Stimulated activated CD4-positive, alpha-beta T cell treated with anti-CD3 and anti-CD28 coated beads, Interleukin-1b, Interleukin-23, amount 100 ng/mL, for 24 hours (primary cell): ENCODE data around the gene PLXNB1.

Source experiments
- DNase-seq, 4 experiments: peaks; one replicate each; pipeline ENCODE4 v3.0.0-alpha.2; 2020; ENCODE audit warnings: low read depth in 4 of 4, low spot score in 1 of 4

The PLXNB1 gene

DNA sequence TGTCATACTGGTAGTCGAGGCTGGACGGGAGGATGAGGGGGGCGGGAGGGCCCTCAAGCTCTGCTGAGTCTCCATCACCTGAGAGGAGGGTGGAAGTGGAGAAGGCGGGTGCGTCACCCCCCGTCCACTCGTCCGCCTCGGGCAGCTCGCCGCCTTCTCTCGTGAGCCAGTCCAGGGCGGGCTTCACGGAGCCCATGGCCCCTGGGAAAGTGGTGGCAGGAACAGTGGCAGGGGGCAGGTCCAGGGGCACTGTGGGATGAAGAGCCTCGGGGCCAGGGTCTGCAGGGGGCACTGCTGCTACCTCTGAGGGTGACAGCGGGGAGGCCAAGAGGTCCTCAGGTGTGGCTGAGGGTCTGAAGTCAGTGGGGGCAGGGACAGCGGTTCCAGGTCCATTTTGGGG lies 10.3 kb downstream of the PLXNB1 start:
- no peak for DNase-seq

DNA sequence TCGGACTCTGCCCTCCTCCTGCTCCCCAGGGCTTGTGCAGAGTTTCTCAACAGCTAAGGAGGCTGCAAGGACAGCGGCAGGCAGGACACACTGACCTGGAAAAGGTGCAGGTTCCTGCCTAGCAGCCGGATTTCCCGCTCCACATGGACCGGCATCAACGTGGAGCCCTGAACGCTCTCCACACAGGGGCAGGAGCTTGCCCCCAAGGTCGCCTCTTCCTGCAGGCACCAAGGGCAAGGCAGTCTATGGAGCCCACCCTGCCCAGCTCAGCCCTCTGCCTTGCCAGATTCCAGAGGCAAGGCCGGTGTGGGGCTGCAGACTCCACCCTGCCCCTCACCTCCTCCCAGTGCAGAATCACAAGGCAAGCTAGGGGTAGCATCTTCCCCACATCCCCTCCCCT lies 10.7 kb downstream of the PLXNB1 start:
- DNase-seq = no peak

GRCh38 chr3:48418651-48419050 lies 11.2 kb downstream of the PLXNB1 start:
- no peak for DNase-seq

DNA sequence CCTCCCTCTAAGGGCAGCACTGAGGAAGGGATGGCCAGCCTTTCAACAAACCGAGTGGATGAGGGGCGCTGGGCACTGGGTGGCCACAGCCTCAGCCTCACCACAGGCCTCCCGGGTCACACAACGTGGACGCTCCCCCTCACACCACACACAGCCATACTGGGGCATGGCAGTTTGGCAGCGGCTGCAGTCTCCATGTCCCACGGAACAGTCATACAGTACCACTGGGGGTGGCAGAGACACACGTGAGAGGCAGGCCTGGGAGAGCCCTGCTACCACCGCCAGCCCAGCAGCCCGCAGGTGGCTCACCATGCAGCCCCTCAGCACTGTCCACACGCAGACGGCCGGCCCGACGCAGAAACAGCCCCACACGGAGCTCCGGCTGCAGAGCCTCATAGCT lies 11.7 kb downstream of the PLXNB1 start:
- no peak for DNase-seq

GRCh38 chr3:48417529-48418108 lies 12.3 kb downstream of the PLXNB1 start:
- DNase-seq = no peak

GRCh38 chr3:48416546-48416945 lies 13.3 kb downstream of the PLXNB1 start:
- DNase-seq = no peak

GRCh38 chr3:48416091-48416505 lies 13.8 kb downstream of the PLXNB1 start:
- DNase-seq = no peak

DNA sequence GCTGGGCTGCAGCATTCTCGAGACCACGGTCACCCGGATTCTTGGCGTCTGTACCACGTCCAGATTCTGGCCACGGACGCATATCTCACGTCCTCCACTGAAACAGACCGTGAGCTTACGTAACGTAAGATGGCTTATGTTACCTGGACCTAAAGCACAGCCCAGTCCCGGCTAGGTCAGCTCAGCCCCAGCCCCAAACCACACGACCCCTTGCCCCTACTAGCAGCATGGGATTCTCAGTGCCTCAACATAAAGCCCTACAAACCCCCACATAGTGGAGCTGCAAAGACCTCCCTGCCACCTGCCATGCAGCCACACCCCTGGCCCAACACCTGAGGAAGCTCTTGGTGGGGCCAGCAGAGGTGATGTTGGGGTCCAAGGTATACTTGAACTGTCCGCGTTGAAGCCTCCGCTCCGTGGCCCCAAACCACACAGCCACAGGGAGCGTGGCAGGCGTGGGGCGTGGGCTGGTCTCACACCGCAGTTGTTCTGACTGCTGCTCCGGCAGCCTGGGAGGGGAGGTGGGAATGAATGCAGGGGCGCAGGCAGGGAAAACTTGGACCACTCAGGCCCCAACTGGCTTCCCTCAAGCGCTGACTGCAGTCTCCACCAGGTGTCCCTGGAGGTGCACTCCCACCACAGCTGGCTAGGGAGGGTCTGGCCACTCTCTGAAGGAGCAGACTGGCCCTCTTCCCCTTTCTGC lies 14.5 kb downstream of the PLXNB1 start:
- no peak for DNase-seq

GRCh38 chr3:48414376-48415250 lies 15.3 kb downstream of the PLXNB1 start:
- DNase-seq = no peak

- no peak for DNase-seq
Measured at GRCh38 chr3:48413611-48414010, 16.3 kb downstream of the PLXNB1 start.

- DNase-seq = no peak
Measured at GRCh38 chr3:48413086-48413485, 16.8 kb downstream of the PLXNB1 start.

DNA sequence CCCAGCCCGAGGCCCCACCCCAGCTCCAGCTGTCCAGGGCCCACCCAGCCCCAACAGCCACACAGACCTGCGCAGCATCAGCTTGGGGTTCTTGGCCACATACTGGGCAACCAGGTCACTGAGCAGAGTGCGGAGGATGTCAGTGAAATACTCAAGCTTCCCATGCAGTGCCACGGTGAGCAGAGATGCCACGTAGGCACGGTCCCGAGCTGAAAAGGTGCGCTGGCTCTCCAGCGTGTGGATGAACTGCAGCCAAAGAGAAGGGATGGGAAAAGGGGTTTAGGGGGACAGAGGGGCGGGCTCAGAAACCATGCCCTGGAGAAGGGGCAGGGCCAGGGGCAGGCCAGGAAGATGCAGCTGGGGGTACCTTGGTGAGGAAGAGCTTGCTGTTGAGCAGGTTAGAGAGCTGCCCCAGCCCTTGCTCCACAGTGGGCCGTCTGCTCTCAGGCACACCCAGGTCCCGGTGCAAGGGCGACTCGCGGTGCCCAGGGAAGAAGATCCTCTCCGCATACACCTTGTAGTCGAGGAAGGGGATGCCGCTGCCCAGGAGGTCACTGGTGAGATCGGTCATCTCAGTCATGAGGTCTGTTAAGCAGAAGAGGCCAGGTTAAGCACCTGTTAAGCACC lies 17.4 kb downstream of the PLXNB1 start:
- no peak for DNase-seq

DNA sequence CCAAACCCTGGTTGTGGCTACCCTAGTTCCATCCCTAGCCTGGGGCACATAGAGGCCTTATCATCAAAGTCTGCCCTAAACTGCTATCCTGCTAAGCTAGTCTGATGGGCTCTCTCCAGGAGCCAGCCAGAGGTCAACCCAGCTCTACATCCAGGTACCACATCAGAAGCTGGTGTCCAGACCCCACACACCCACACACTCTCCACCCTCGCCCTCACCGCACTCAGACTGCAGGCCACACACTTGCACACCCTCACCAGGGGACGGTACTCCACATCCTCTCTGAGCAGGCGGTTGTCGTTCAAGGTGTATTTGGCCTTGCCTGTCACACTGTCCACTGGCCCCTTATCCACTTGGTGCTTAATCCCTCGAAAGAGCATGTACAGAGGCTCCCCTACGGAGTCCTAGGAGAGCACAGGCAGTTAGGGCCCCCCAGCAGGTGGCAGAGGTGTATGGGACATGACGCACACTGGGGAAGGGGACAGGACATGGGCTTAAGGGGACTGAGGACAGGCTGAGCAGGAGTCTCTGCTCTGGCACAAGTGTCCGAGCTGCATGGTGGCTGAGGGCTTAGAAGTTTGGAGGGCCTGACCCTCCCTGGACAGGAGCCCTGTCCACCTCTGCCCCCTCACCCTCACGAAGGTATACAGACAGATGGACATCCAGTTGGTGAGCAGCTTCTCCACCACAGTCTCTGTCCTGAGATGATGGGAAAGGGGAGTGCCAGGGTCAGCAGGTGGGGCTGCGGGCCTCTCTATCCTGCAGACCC lies 18.1 kb downstream of the PLXNB1 start:
- no peak for DNase-seq

- DNase-seq = no peak
Measured at GRCh38 chr3:48411041-48411588, 18.8 kb downstream of the PLXNB1 start.

DNA sequence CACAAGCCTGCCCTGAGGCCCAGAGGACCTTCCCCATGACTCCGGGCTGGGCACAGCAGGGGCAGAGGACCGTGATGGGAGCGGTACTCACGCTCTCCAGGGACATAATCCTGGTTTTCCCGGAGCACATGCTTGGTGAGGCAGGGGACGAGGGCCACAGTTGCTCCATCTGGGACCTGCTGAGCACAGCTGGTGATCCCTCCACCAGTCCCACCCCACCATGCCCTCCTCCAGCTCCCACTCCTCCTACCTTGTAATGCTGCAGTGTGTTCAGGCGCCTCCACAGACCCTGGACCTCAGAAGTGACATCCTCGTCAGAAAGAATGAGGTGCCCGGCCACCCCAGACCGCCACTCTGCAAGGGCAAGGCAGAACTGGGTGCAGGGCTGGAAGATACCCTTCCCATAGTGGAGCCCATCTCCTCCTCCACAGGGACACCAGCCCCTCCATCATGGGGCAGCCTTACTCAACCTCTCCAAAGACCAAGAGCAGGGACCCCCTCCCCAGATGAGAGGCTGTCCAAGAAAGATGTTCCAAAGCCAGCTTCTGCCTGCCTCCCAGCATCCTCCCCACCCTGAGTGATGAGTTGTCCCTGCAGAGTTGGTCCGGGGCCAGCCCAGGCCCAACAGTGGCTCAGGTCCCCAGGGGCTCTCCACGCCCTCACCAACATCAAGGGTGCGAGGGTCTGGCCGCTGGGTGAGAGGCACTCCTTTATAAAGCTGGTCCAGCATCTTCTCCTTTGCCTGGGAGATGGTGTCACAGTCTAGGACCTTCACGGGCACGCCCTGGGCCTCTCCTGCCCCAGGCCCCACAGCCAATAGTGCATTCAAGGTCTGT lies 19.5 kb downstream of the PLXNB1 start:
- no peak for DNase-seq

DNA sequence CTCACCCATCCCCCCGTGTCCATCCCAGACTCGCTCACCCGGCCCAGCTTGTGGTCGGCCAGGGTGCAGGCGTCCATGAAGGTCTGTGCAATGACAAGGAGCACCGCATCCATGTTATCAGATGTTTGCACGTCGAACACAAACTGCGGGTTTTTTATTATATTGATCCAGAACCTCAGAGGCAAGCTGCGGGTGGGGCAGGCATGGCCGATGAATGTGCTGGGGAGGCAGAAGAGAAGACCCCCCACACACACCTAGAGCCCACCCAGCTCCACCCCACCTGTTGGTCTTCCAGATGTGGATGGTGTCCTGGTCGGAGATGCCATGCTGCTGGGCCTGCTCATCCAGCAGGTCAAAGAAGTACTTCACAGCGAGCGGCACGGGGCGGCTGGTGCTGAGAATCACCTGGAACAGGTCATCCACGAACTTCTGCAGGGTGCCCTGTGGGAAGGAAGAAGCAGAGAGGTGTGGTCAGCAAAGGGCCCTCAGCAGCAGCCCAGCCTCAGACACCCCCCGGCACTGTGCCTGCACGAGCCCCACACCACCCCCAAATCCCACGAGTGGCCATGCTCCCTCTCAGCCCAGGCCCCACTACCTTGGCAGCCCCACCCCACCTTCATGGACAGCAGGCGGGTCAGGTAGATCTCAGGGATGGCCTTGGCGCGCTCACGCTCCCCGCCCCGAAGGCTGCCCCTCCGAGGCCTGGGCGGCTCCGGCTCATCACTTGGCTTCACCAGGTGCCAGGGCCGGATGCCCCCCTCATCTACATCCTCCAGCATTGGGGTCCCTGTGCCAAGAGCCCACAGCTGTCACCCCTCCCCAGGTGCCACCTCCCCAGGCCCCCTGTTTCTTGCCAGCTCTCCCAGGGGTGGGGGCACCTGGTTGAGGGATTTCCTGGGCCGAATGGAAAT lies 20.3 kb downstream of the PLXNB1 start:
- DNase-seq = no peak

- DNase-seq = no peak
Measured at GRCh38 chr3:48408823-48409281, 21.0 kb downstream of the PLXNB1 start.

- DNase-seq = no peak
Measured at GRCh38 chr3:48407542-48408099, 22.3 kb downstream of the PLXNB1 start.
